Activated T-cell treated with anti-CD3 and anti-CD28 coated beads, Interleukin-2, amount 50 U/mL, for 72 hours (primary cell): ENCODE measurements around the gene TRAFD1. TPM values are rescaled to one million over a fixed set of nuclear protein-coding genes. Genes with fewer than 3 reads are reported as not detected.

Experiments
- ATAC-seq, 2 donors: fragments of 150-1000 bp; cut with Tn5 transposase; replicated peaks in 1 of 2; 2 replicates each; pipeline ENCODE4 v1.10.0; 2021; ENCODE audit warnings: moderate library complexity in 2 of 2, mild to moderate bottlenecking in 1 of 2
- DNase-seq, 2 donors: peaks; one replicate each; pipeline ENCODE4 v3.0.0; 2021 to 2022; ENCODE audit warnings: mixed read lengths in 1 of 2
- H3K27ac Mint-ChIP-seq: one replicate; pipeline ENCODE4 v1.8.0; 2022; ENCODE audit warnings: mild to moderate bottlenecking, moderate library complexity, mixed read lengths
- H3K27me3 Mint-ChIP-seq: one replicate; pipeline ENCODE4 v1.8.0; 2022; ENCODE audit warnings: low read depth, mixed read lengths
- H3K36me3 Mint-ChIP-seq, 2 donors: one replicate each; pipeline ENCODE4 v1.8.0; 2022; ENCODE audit warnings: mixed read lengths in 2 of 2, mild to moderate bottlenecking in 1 of 2; ENCODE audit not compliant: insufficient read depth in 2 of 2
- H3K4me1 Mint-ChIP-seq: one replicate; pipeline ENCODE4 v1.8.0; 2022; ENCODE audit warnings: low read depth, mixed read lengths
- H3K4me3 Mint-ChIP-seq, 2 donors: one replicate each; pipeline ENCODE4 v1.8.0; 2022; ENCODE audit warnings: mild to moderate bottlenecking in 2 of 2, mixed read lengths in 2 of 2, moderate library complexity in 2 of 2
- H3K9me3 Mint-ChIP-seq, 2 donors: one replicate each; pipeline ENCODE4 v1.8.0; 2022; ENCODE audit warnings: mixed read lengths in 2 of 2
- total RNA-seq, 2 donors: library from RNA; stranded (reverse); gene quantifications; one replicate each; pipeline ENCODE4 v1.2.3, GENCODE V29; 2022

The TRAFD1 gene
- total RNA-seq, 2 donors from 2014 or later, result 57.7 to 64.2 TPM

GRCh38 chr12:112167718-112168525, 42.6 kb downstream of the TRAFD1 start:
- ATAC-seq (no peak), DNase-seq (no peak)
- H3K36me3 Mint-ChIP-seq, result no peaks in the 10 kb centered on the region
- no peak overlapping the region for H3K4me3 Mint-ChIP-seq
- no peaks in the 10 kb centered on the region for H3K27me3 Mint-ChIP-seq
- no peak overlapping the region for H3K27ac Mint-ChIP-seq
- no peaks in the 10 kb centered on the region for H3K4me1 Mint-ChIP-seq
- H3K9me3 Mint-ChIP-seq, result no peaks in the 10 kb centered on the region

- Mint-ChIP-seq H3K4me1 (no peaks in the 10 kb centered on the region), H3K36me3 (no peaks in the 10 kb centered on the region), H3K27me3 (no peaks in the 10 kb centered on the region), H3K27ac (no peak overlapping the region), H3K4me3 (no peak overlapping the region), H3K9me3 (no peaks in the 10 kb centered on the region)
- ATAC-seq (no peak), DNase-seq (no peak)
These were observed 43.2 kb downstream of the TRAFD1 start for GRCh38 chr12:112168561-112168971.

GRCh38 chr12:112169161-112169872, 44.0 kb downstream of the TRAFD1 start:
- DNase-seq, result no peak
- Mint-ChIP-seq H3K4me1 (no peaks in the 10 kb centered on the region), H3K27ac (peak overlapping the region; percentile 26), H3K4me3 (no peak overlapping the region), H3K36me3 (no peaks in the 10 kb centered on the region), H3K27me3 (no peaks in the 10 kb centered on the region), H3K9me3 (no peaks in the 10 kb centered on the region)
- no peak for ATAC-seq

- H3K36me3 Mint-ChIP-seq, result no peaks in the 10 kb centered on the region
- DNase-seq (no peak), ATAC-seq (no peak)
- no peaks in the 10 kb centered on the region for H3K27me3 Mint-ChIP-seq
- H3K9me3 Mint-ChIP-seq, result no peaks in the 10 kb centered on the region
- H3K4me3 Mint-ChIP-seq, result no peak overlapping the region
- no peaks in the 10 kb centered on the region for H3K4me1 Mint-ChIP-seq
- no peak overlapping the region for H3K27ac Mint-ChIP-seq
These were observed 44.6 kb downstream of the TRAFD1 start for GRCh38 chr12:112169966-112170365.

- Mint-ChIP-seq H3K4me3 (no peak overlapping the region), H3K36me3 (no peaks in the 10 kb centered on the region), H3K9me3 (no peaks in the 10 kb centered on the region), H3K4me1 (no peaks in the 10 kb centered on the region), H3K27me3 (no peaks in the 10 kb centered on the region), H3K27ac (no peak overlapping the region)
- peak in 1 of 2 donors; percentile 36 for ATAC-seq
- peak; percentile 20 to 23 for DNase-seq
These were observed 45.0 kb downstream of the TRAFD1 start for GRCh38 chr12:112170376-112170775.

- H3K27ac Mint-ChIP-seq, result no peak overlapping the region
- H3K4me1 Mint-ChIP-seq, result no peaks in the 10 kb centered on the region
- DNase-seq (no peak), ATAC-seq (no peak)
- H3K9me3 Mint-ChIP-seq, result no peaks in the 10 kb centered on the region
- H3K4me3 Mint-ChIP-seq, result no peak overlapping the region
- no peaks in the 10 kb centered on the region for H3K36me3 Mint-ChIP-seq
- H3K27me3 Mint-ChIP-seq, result no peaks in the 10 kb centered on the region
These were observed 45.7 kb downstream of the TRAFD1 start for GRCh38 chr12:112170971-112171596.

GRCh38 chr12:112172556-112173324, 47.4 kb downstream of the TRAFD1 start:
- Mint-ChIP-seq H3K36me3 (no peaks in the 10 kb centered on the region), H3K4me1 (no peaks in the 10 kb centered on the region)
- ATAC-seq, result no peak

GRCh38 chr12:112175361-112176155, 50.2 kb downstream of the TRAFD1 start:
- Mint-ChIP-seq H3K27ac (no peak overlapping the region), H3K36me3 (peaks cover 0 to 2% of the 10 kb centered on the region in 2 donors), H3K9me3 (no peaks in the 10 kb centered on the region), H3K4me3 (no peak overlapping the region), H3K4me1 (no peaks in the 10 kb centered on the region), H3K27me3 (no peaks in the 10 kb centered on the region)
- ATAC-seq, result no peak
- no peak for DNase-seq

More at GRCh38 chr12:112172556-112173324, 47.4 kb downstream of the TRAFD1 start:
- Mint-ChIP-seq H3K27ac (no peak overlapping the region), H3K4me3 (no peak overlapping the region), H3K27me3 (no peaks in the 10 kb centered on the region), H3K9me3 (no peaks in the 10 kb centered on the region)
- DNase-seq, result no peak

- H3K27me3 Mint-ChIP-seq, result no peaks in the 10 kb centered on the region
- H3K4me3 Mint-ChIP-seq, result no peak overlapping the region
- H3K36me3 Mint-ChIP-seq, result peaks cover 0 to 2% of the 10 kb centered on the region in 2 donors
- H3K27ac Mint-ChIP-seq, result no peak overlapping the region
- ATAC-seq (no peak), DNase-seq (no peak)
- H3K9me3 Mint-ChIP-seq, result no peaks in the 10 kb centered on the region
- no peaks in the 10 kb centered on the region for H3K4me1 Mint-ChIP-seq
These were observed 51.1 kb downstream of the TRAFD1 start for GRCh38 chr12:112176321-112177010.

- H3K4me3 Mint-ChIP-seq, result no peak overlapping the region
These were observed 53.4 kb downstream of the TRAFD1 start for GRCh38 chr12:112178796-112179195.

GRCh38 chr12:112179341-112179740, 54.0 kb downstream of the TRAFD1 start:
- DNase-seq (no peak), ATAC-seq (no peak)
- Mint-ChIP-seq H3K36me3 (peaks cover 2% of the 10 kb centered on the region in 2 donors), H3K27ac (no peak overlapping the region), H3K4me3 (no peak overlapping the region), H3K9me3 (no peaks in the 10 kb centered on the region), H3K27me3 (no peaks in the 10 kb centered on the region), H3K4me1 (peaks cover 17% of the 10 kb centered on the region)

More at GRCh38 chr12:112178796-112179195, 53.4 kb downstream of the TRAFD1 start:
- no peak for DNase-seq
- Mint-ChIP-seq H3K9me3 (no peaks in the 10 kb centered on the region), H3K27me3 (no peaks in the 10 kb centered on the region), H3K36me3 (peaks cover 2% of the 10 kb centered on the region in 2 donors), H3K4me1 (peaks cover 15% of the 10 kb centered on the region), H3K27ac (peak overlapping the region; percentile 48)
- ATAC-seq, result no peak

- DNase-seq, result no peak
- no peak for ATAC-seq
- no peak overlapping the region for H3K4me3 Mint-ChIP-seq
- H3K27me3 Mint-ChIP-seq, result no peaks in the 10 kb centered on the region
- peaks cover 2% of the 10 kb centered on the region in 2 donors for H3K36me3 Mint-ChIP-seq
- no peak overlapping the region for H3K27ac Mint-ChIP-seq
- H3K9me3 Mint-ChIP-seq, result no peaks in the 10 kb centered on the region
- H3K4me1 Mint-ChIP-seq, result peaks cover 17% of the 10 kb centered on the region
These were observed 54.6 kb downstream of the TRAFD1 start for GRCh38 chr12:112179916-112180315.
